Ascending aorta (tissue), 2 donors: ENCODE results near the gene CGREF1. TPM values are rescaled to one million over a fixed set of nuclear protein-coding genes. Genes with fewer than 3 reads are reported as not detected.

Source experiments
- DNase-seq, 2 donors: peaks; one replicate each; pipeline ENCODE4 v3.0.0-alpha.2; 2019; ENCODE audit warnings: low spot score in 2 of 2
- H3K27ac ChIP-seq, 2 donors: fragments of 200-600 bp; sonication (generic); one replicate each; pipeline ENCODE4 v1.5.1; 2016 to 2017; ENCODE audit warnings: mild to moderate bottlenecking in 1 of 2
- H3K27me3 ChIP-seq: fragments of 200-600 bp; sonication (generic); one replicate; pipeline ENCODE4 v1.5.1; 2017
- H3K36me3 ChIP-seq, 2 donors: fragments of 200-600 bp; sonication (generic); one replicate each; pipeline ENCODE4 v1.5.1; 2016
- H3K4me1 ChIP-seq, 2 donors: fragments of 200-600 bp; sonication (generic); one replicate each; pipeline ENCODE4 v1.5.1; 2016 to 2017; ENCODE audit warnings: mild to moderate bottlenecking in 1 of 2
- H3K4me3 ChIP-seq, 2 donors: fragments of 200-600 bp; sonication (generic); one replicate each; pipeline ENCODE4 v1.5.1; 2016 to 2017; ENCODE audit warnings: mild to moderate bottlenecking in 1 of 2
- H3K9me3 ChIP-seq, 2 donors: fragments of 200-600 bp; sonication (generic); one replicate each; pipeline ENCODE4 v1.5.1; 2016
- CTCF ChIP-seq, 3 experiments: fragments of 200-600 bp in 2 of 3; fragments of 450-650 bp in 1 of 3; sonication (generic) in 2 of 3; IDR thresholded peaks; one replicate each; pipeline ENCODE4 v1.5.1; 2016 to 2019; ENCODE audit warnings: antibody characterized with exemption in 3 of 3, mild to moderate bottlenecking in 1 of 3, moderate library complexity in 1 of 3
- intact Hi-C: fragments of 100-400 bp; cut with DNase I; formaldehyde crosslinking; loops from one replicate; pipeline ENCODE4 v1.15.1; 2023
- total RNA-seq: library from RNA; depleted of rRNA; stranded (reverse); fragments of >200 nt; gene quantifications from one replicate; pipeline ENCODE4 v1.1.0, GENCODE V29; 2016

CGREF1 gene
- total RNA-seq, 1 donor from 2014 or later, result 3.5 TPM

- H3K9me3 ChIP-seq, result no peaks in the 10 kb centered on the region
- peak overlapping the region; percentile 94 to 97 for H3K27ac ChIP-seq
- intact Hi-C loops, result loop anchor here (1.0 to 10.0 kb wide), 4 partner anchors 11 to 306 kb away; partner anchors contain the start of genes KHK, SLC35F6 and TMEM214
- peaks cover 11 to 50% of the 10 kb centered on the region in 2 donors for H3K4me1 ChIP-seq
- TF ChIP-seq CTCF (IDR thresholded peaks at IDR 0.05), result no peak
- no peaks in the 10 kb centered on the region for H3K27me3 ChIP-seq
- DNase-seq, result peak in 1 of 2 donors; percentile 57
- H3K4me3 ChIP-seq, result peak overlapping the region; percentile 81 to 91
- peaks cover 0 to 33% of the 10 kb centered on the region in 2 donors for H3K36me3 ChIP-seq
Measured at GRCh38 chr2:27070653-27071276, 48.2 kb downstream of the CGREF1 start.

- no peaks in the 10 kb centered on the region for H3K9me3 ChIP-seq
- TF ChIP-seq CTCF (IDR thresholded peaks at IDR 0.05), result no peak
- intact Hi-C loops, result loop anchor here (5.0 to 10.0 kb wide), 2 partner anchors 38 to 305 kb away; partner anchors contain the start of genes SLC35F6 and TMEM214
- H3K4me3 ChIP-seq, result peak overlapping the region; percentile 81 to 91
- peaks cover 11 to 48% of the 10 kb centered on the region in 2 donors for H3K4me1 ChIP-seq
- H3K36me3 ChIP-seq, result peaks cover 0 to 39% of the 10 kb centered on the region in 2 donors
- no peaks in the 10 kb centered on the region for H3K27me3 ChIP-seq
- no peak for DNase-seq
- peak overlapping the region; percentile 94 to 97 for H3K27ac ChIP-seq
Measured at GRCh38 chr2:27069961-27070618, 48.8 kb downstream of the CGREF1 start.

- Histone ChIP-seq H3K9me3 (no peaks in the 10 kb centered on the region), H3K4me1 (peaks cover 11 to 42% of the 10 kb centered on the region in 2 donors), H3K27me3 (no peaks in the 10 kb centered on the region), H3K27ac (peak overlapping the region in 1 of 2 donors; percentile 97), H3K36me3 (peaks cover 0 to 43% of the 10 kb centered on the region in 2 donors), H3K4me3 (peak overlapping the region in 1 of 2 donors; percentile 81)
- intact Hi-C loops, result no loop called here
- TF ChIP-seq CTCF (IDR thresholded peaks at IDR 0.05), result no peak
- no peak for DNase-seq
Measured at GRCh38 chr2:27069436-27069835, 49.5 kb downstream of the CGREF1 start.

- no peak for TF ChIP-seq CTCF (IDR thresholded peaks at IDR 0.05)
- Histone ChIP-seq H3K4me3 (no peak overlapping the region), H3K36me3 (peaks cover 0 to 47% of the 10 kb centered on the region in 2 donors), H3K9me3 (no peaks in the 10 kb centered on the region), H3K27ac (no peak overlapping the region), H3K27me3 (no peaks in the 10 kb centered on the region), H3K4me1 (peaks cover 8 to 23% of the 10 kb centered on the region in 2 donors)
- intact Hi-C loops, result no loop called here
- no peak for DNase-seq
Measured at GRCh38 chr2:27067385-27067784, 51.5 kb downstream of the CGREF1 start.

GRCh38 chr2:27065128-27065527, 53.8 kb downstream of the CGREF1 start:
- no peaks in the 10 kb centered on the region for H3K9me3 ChIP-seq
- H3K4me1 ChIP-seq, result peaks cover 2 to 17% of the 10 kb centered on the region in 2 donors
- TF ChIP-seq CTCF (IDR thresholded peaks at IDR 0.05), result no peak
- H3K27me3 ChIP-seq, result no peaks in the 10 kb centered on the region
- peaks cover 0 to 57% of the 10 kb centered on the region in 2 donors for H3K36me3 ChIP-seq
- H3K27ac ChIP-seq, result no peak overlapping the region
- DNase-seq, result no peak
- intact Hi-C loops, result no loop called here
- no peak overlapping the region for H3K4me3 ChIP-seq
